ENCODE data around the gene TTC16.
"Not testable (repeated sequence)": the region's sequence is repeated elsewhere in the genome, so short reads cannot be mapped to it uniquely, and the experiment has no call there.

The TTC16 gene

DNA sequence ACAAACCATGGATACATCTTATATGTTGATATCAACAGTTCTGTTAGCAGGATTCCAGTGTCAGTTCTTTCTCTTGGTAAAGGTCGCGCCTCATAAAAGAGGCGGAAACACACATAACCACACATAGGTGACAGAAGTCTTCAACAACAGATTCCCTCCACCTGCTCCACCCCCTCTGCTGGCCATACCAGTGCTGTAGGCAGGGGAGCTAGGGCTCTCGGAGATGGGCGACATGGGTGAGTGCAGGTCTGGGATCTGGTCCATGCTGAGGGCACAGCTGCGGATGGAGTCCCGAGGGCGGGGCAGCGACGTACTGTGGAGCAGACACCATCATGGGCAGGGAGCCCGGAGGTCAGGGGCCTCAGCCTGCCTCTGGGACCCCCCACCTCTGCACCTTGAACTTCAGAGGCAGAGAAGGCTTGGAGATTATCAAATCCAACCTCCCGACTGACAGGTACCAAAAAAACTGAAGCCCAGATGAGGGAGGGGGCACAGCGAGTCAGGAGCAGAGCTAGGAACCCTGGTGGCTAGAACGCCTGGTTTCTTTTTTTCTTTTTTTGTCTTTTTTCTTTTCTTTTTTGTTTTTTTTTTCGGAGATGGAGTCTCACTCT lies 31.2 kb downstream of the TTC16 start:
- peak overlapping the region; percentile 88 to 91 for H3K27ac Mint-ChIP-seq
- no peaks in the 10 kb centered on the region for H3K27me3 Mint-ChIP-seq
- peak overlapping the region; percentile 20 to 53 for H3K4me3 Mint-ChIP-seq
- ATAC-seq (replicated peaks), result peak; percentile 95
- DNase-seq, result peak in 2 of 3 experiments; percentile 33 to 39
- peaks cover 9 to 19% of the 10 kb centered on the region in 2 donors for H3K4me1 Mint-ChIP-seq (ENCODE audit: low read depth in 2 of 2)
- peaks cover 82% of the 10 kb centered on the region for H3K36me3 Mint-ChIP-seq (ENCODE audit: insufficient read depth)
- no peaks in the 10 kb centered on the region for H3K9me3 Mint-ChIP-seq

DNA sequence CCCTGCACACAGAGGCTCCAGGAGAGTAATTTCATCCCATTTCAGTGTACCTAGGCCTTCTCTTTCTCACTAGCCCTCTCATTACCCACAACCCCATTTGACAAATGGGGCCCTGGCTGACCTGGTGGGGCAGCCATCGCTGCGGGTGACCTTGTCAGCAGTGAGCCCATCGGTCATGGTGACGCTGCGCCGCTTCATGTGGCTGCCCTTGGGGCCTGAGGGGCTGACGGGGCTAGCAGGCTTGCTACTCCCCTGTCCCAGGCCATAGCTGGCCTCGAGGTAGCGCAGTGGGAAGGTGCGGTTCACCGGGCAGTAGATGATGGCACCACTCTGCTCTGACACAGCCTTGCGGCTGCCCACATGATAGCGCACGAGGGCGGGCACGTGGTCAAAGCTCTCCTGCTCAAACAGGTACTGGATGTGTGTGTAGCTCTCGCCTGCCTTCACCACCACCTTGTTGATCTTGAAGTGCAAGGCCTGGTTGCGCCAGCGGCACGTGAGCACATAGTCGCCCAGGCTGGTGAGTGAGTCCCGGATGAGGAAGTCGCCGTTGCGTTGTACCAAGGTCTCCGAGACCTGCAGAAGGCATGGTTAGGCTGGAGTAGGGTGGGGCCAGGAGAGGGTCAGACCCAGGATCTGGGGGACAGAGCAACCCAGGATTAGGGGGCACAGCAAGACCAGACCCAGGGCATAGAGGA lies 33.4 kb downstream of the TTC16 start:
- peaks cover 69% of the 10 kb centered on the region for H3K36me3 Mint-ChIP-seq (ENCODE audit: insufficient read depth)
- H3K27ac Mint-ChIP-seq, result peak overlapping the region in 1 of 2 donors; percentile 91
- ATAC-seq (replicated peaks) (no peak), DNase-seq (no peak)
- peaks cover 9 to 26% of the 10 kb centered on the region in 2 donors for H3K4me1 Mint-ChIP-seq (ENCODE audit: low read depth in 2 of 2)
- no peaks in the 10 kb centered on the region for H3K9me3 Mint-ChIP-seq
- no peak overlapping the region for H3K4me3 Mint-ChIP-seq
- H3K27me3 Mint-ChIP-seq, result no peaks in the 10 kb centered on the region

DNA sequence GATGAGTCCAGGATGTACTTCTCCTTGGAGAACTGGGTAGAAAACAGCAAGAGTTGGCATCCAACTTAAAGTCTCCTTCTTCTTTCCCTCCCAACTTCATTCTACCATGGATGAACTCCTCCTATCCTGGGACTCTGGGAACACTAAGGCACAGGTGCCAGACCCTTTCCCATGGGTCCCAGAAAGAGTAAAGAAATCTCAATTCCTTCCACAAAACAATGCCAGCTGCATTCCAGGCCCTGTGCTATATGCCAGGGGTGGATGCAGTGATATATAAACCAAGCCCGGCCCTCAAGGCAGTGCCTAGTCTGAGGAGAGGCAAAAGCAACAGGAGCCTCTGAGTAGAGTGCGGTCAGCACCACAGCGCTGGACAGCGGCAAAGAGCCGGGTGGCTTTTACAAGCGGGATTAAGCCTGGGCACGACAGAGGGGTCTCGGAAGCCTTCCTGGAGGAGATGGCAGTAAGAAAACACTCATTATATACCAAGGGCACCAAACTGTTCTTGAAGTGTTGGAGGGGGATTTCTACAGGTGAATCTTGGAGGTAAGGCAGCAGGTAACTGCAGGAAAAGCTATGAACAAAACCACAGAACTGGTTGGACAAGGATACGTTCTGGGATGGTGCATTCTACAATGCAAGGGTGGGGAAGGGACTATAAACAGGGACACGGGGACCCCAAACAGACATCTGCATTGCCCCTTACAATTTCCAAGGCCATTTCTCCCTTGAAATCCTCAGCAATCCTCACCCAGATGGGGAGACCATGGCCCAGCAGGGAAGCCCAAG lies 35.6 kb downstream of the TTC16 start:
- Mint-ChIP-seq H3K27ac (peak overlapping the region; percentile 79 to 92), H3K4me1 (ENCODE audit: low read depth in 2 of 2) (peaks cover 9 to 26% of the 10 kb centered on the region in 2 donors), H3K36me3 (ENCODE audit: insufficient read depth) (peaks cover 50% of the 10 kb centered on the region), H3K9me3 (no peaks in the 10 kb centered on the region), H3K27me3 (no peaks in the 10 kb centered on the region), H3K4me3 (no peak overlapping the region)
- DNase-seq (no peak), ATAC-seq (replicated peaks) (no peak)

DNA sequence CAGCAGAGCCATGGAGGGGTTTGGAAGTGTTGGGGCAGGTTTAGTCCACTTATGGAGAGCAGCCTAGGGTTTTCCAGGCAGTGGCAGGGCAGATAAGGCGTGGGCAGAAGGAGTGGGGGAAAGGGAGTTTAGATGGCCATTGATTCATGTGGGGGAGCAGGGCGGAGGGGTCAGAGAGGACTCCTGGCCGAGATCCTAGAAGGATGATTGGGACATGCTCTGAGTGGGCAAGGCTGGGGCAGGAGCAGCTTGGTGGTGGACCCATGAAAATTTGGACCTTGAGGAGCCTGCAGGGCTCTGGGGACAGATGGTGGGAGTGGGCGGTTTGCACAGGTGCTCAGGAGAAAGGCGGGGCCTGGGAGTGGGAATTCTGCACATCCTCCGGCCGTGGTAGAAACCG lies 37.3 kb downstream of the TTC16 start:
- peak overlapping the region in 1 of 2 donors; percentile 92 for H3K27ac Mint-ChIP-seq
- H3K4me3 Mint-ChIP-seq, result no peak overlapping the region
- H3K9me3 Mint-ChIP-seq, result no peaks in the 10 kb centered on the region
- peaks cover 6 to 19% of the 10 kb centered on the region in 2 donors for H3K4me1 Mint-ChIP-seq (ENCODE audit: low read depth in 2 of 2)
- ATAC-seq (replicated peaks), result no peak
- H3K27me3 Mint-ChIP-seq, result no peaks in the 10 kb centered on the region
- no peak for DNase-seq
- peaks cover 45% of the 10 kb centered on the region for H3K36me3 Mint-ChIP-seq (ENCODE audit: insufficient read depth)

DNA sequence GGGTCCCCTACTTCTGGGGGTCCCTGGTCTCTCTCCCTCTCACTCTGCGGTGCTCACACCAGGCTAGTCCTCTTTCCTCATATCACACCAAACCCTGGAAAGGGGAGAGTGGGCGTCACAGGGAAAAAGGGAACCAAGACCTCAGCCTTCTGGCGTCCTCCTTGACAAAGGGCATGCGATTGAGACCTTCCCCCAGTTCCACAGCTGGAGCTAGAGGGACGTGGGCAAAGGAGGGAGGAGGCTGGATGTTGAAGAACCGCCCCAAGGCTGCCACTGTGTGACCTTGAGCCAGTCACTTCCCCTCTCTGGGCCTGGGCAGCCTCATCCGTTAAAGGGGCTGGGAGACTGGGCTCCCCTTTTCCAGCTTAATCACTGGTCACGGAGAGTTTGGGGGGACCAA lies 37.7 kb downstream of the TTC16 start:
- no peak overlapping the region for H3K4me3 Mint-ChIP-seq
- H3K36me3 Mint-ChIP-seq (ENCODE audit: insufficient read depth), result peaks cover 45% of the 10 kb centered on the region
- no peaks in the 10 kb centered on the region for H3K9me3 Mint-ChIP-seq
- no peaks in the 10 kb centered on the region for H3K27me3 Mint-ChIP-seq
- DNase-seq, result no peak
- peak overlapping the region in 1 of 2 donors; percentile 92 for H3K27ac Mint-ChIP-seq
- ATAC-seq (replicated peaks), result no peak
- H3K4me1 Mint-ChIP-seq (ENCODE audit: low read depth in 2 of 2), result peaks cover 8 to 20% of the 10 kb centered on the region in 2 donors

DNA sequence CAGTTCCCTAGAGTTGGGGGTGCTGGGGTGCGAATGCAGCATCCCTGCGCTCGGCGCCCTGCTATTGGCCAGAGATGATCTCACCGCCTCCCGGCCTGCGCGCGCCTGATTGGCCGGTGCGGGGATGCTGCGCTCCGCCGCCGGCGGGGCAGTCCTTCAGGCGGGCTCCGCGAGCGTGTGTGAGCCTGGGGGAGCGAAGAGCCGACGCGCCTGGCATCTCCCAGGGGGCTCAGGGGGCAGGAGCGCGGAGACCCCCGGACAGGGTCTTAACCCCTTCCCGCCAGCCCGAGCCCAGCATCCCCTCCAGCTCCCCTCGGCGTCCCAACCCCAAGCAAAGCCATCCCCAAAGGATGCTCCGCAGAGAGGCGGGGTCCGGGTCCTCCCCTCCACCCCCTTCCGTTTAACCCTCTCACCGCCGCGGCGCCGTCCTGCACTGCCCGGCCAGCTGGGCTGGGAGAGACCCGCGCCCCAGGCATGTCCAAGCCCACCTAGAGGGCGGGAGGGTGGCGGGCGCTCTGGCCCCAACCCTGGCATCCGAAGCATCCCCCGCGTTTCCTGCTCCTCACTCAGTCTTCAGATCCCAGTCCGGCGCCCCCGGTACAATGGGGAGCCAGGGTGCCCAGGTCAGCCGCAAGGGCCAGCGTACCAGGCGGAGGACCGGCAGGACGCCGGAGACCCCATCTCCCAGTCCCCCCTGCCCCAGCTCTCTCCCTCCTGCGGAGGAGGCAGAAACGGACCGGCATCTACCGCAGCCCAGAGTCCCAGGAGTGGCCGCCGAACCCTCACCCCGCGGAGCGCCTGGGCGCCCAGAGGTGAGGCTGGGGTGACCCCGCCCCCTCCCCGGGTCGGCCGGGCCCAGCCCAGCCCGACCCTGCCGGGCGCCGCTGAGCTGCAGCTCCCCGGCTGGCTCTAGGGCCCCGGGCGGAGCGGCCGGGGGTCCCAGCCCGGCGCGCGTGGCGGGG lies 38.5 kb downstream of the TTC16 start:
- DNase-seq, result no peak
- ATAC-seq (replicated peaks), result no peak
- no peak overlapping the region for H3K4me3 Mint-ChIP-seq
- H3K9me3 Mint-ChIP-seq, result no peaks in the 10 kb centered on the region
- H3K27me3 Mint-ChIP-seq, result no peaks in the 10 kb centered on the region
- no peak overlapping the region for H3K27ac Mint-ChIP-seq
- peaks cover 47% of the 10 kb centered on the region for H3K36me3 Mint-ChIP-seq (ENCODE audit: insufficient read depth)
- H3K4me1 Mint-ChIP-seq (ENCODE audit: low read depth in 2 of 2), result peaks cover 12 to 24% of the 10 kb centered on the region in 2 donors

DNA sequence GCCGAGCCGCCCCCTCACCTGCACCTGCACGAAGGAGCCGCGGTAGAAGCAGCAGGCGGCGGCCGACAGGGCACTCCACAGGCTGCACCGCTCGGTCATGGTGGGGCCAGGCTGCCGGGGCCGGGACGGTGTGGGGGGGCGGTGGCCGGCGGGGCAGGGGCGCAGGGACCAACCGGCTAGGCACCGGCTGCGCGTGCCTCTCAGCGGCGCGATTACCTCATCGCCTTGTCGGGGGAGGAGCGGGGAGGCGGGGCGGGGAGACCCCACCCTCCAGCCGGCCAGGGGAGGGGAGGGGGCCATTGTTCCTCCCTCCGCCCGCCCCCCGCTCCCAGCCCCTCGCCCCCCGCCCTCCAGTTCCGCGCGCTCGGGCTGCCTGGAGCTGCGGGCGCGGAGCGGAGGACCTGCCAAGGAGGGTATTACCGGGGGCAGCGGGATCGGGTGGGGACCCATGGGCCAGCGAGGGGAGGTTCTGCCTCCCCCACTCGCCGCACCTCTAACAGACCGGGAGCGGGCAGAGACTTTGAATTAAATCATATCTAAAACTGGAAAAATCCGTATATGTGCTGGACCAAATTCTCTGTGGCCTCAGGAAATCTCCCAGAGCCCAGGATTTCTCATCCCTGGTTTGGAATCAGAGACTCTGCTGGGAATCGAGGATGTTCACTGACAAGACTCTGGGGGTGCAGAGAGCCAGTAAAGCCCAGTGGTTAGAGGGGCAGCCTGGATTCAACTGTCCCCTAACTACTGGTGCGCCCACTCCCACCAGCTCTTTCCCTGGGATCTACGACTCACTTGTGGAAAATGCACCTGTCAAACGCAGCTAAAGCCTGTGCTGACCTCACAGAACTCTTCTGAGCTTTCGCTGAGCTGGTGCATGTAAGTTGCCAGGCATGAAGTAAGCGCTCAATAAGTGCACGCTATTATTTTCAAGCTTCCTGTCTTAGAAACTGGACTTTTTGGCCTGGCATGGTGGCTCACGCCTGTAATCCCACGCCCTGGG lies 39.5 kb downstream of the TTC16 start:
- Mint-ChIP-seq H3K4me3 (no peak overlapping the region), H3K27me3 (no peaks in the 10 kb centered on the region), H3K9me3 (no peaks in the 10 kb centered on the region), H3K4me1 (ENCODE audit: low read depth in 2 of 2) (peaks cover 12 to 22% of the 10 kb centered on the region in 2 donors), H3K27ac (no peak overlapping the region), H3K36me3 (ENCODE audit: insufficient read depth) (peaks cover 51% of the 10 kb centered on the region)
- DNase-seq, result no peak
- ATAC-seq (replicated peaks), result no peak

DNA sequence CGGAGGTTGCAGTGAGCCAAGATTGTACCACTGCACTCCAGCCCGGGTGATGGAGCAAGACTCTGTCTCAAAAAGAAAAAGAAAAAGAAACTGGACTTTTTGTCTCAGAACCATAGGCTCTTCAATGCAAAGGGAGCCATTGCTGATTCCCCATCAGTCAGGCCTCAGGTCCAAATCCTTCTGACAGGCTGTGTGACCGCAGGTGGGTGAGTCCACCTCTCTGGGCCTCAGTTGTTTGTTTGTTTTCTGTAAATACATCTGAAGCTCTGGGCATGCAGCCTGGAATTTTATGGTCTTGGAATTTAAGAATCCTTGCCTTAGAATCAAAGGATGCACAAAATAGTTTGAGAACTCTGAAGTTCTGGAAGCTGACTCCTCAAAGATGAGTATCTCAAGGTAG lies 40.4 kb downstream of the TTC16 start:
- no peaks in the 10 kb centered on the region for H3K27me3 Mint-ChIP-seq
- DNase-seq (no peak), ATAC-seq (replicated peaks) (no peak)
- H3K27ac Mint-ChIP-seq, result no peak overlapping the region
- no peaks in the 10 kb centered on the region for H3K9me3 Mint-ChIP-seq
- peaks cover 11 to 21% of the 10 kb centered on the region in 2 donors for H3K4me1 Mint-ChIP-seq (ENCODE audit: low read depth in 2 of 2)
- peaks cover 49% of the 10 kb centered on the region for H3K36me3 Mint-ChIP-seq (ENCODE audit: insufficient read depth)
- H3K4me3 Mint-ChIP-seq, result no peak overlapping the region

DNA sequence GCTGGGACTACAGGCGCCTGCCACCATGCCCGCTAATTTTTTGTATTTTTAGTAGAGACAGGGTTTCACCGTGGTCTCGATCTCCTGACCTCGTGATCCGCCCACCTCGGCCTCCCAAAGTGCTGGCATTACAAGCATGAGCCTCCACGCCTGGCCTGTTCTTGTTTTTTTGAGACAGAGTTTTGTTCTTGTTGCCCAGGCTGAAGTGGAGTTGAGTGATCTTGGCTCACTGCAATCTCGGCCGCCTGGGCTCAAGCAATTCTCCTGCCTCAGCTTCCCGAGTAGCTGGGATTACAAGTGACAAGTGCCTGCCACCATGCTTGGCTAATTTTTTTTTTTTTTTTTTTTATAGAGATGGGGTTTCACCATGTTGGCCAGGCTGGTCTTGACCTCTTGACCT lies 40.9 kb downstream of the TTC16 start:
- DNase-seq; ATAC-seq (replicated peaks); H3K27me3 Mint-ChIP-seq; H3K4me3 Mint-ChIP-seq; H3K9me3 Mint-ChIP-seq; H3K27ac Mint-ChIP-seq: not testable (repeated sequence)
- H3K4me1 Mint-ChIP-seq (ENCODE audit: low read depth in 2 of 2), result peaks cover 6 to 16% of the 10 kb centered on the region in 2 donors
- peaks cover 49% of the 10 kb centered on the region for H3K36me3 Mint-ChIP-seq (ENCODE audit: insufficient read depth)

DNA sequence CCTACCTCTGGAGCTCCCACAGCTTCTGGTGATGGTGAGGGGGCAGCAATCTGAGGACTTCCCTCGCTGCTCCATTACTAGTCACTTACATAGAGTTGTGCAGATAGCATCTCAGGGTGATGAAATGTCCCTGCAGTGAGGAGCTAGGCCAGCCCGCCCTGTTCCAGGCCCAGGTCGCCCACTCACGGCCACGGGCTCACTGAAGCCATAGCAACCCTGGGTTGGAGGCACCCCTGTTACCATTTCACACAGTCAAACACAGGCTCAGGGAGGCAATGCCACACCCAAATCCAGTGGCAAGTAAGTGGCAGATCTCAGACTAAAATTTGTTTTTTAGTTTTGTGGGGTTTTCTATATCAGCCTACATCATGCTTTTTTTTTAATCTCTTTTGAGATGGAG lies 43.0 kb downstream of the TTC16 start:
- Mint-ChIP-seq H3K27me3 (no peaks in the 10 kb centered on the region), H3K4me1 (ENCODE audit: low read depth in 2 of 2) (peaks cover 23% of the 10 kb centered on the region in 2 donors), H3K4me3 (no peak overlapping the region), H3K27ac (peak overlapping the region; percentile 87 to 94), H3K36me3 (ENCODE audit: insufficient read depth) (peaks cover 54% of the 10 kb centered on the region), H3K9me3 (no peaks in the 10 kb centered on the region)
- DNase-seq (no peak), ATAC-seq (replicated peaks) (no peak)

DNA sequence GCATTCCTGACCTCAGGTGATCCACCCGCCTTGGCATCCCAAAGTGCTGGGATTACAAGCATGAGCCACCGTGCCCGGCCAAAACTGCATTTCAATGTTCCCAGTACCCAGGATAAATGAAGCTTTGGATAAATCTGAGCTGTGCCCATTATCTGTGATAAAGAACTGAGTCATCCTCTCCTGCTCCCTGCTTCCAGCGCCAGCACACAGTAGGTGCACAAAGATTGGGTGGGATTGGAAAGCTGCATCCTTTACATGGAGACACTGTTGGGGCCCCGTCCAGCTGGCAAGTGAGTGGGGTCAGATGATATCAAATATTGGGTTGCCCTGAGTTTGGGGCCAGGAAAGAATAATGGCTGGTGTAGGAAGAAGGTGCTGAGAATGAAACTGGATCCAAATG lies 45.2 kb downstream of the TTC16 start:
- Mint-ChIP-seq H3K27me3 (no peaks in the 10 kb centered on the region), H3K27ac (peak overlapping the region in 1 of 2 donors; percentile 95), H3K9me3 (no peaks in the 10 kb centered on the region), H3K4me3 (no peak overlapping the region), H3K4me1 (ENCODE audit: low read depth in 2 of 2) (peaks cover 42 to 43% of the 10 kb centered on the region in 2 donors), H3K36me3 (ENCODE audit: insufficient read depth) (peaks cover 66% of the 10 kb centered on the region)
- no peak for ATAC-seq (replicated peaks)
- DNase-seq, result no peak

DNA sequence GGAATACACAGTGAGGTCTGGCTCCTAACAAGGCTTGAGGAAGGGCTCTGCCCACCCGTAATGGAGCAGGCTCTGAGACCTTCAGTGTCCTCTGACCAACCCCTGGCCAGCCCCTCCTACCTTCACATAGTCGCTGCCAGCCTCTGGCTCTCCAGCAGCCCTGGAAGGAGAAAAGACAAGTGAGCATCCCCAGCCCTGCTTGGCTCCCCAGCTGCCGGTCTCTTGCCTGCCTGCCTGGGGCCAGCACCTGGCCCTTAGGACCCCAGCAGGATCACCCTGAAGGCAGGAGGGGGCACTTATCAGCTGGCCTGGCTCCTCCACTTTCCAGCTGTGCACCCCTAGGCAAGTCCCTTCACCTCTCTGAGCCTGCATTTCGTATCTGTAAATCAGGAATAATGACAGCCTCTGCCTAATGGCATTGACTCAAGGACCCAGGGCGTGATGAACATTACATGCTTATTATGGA lies 45.6 kb downstream of the TTC16 start:
- Mint-ChIP-seq H3K27ac (peak overlapping the region in 1 of 2 donors; percentile 95), H3K9me3 (no peaks in the 10 kb centered on the region), H3K27me3 (no peaks in the 10 kb centered on the region), H3K4me3 (no peak overlapping the region), H3K36me3 (ENCODE audit: insufficient read depth) (peaks cover 68% of the 10 kb centered on the region), H3K4me1 (ENCODE audit: low read depth in 2 of 2) (peaks cover 46 to 47% of the 10 kb centered on the region in 2 donors)
- ATAC-seq (replicated peaks) (no peak), DNase-seq (no peak)

All from effector memory CD8-positive, alpha-beta T cell (primary cell).